ENCODE results near the gene PCDH9. TPM values are rescaled to one million over a fixed set of nuclear protein-coding genes. Genes with fewer than 3 reads are reported as not detected.

PCDH9 gene
- total and polyA plus RNA-seq, 10 of the 15 experiments (the other 5 are each of a cell fraction or from before 2014, with no cell fraction given) = 0.02 to 2.3 (median 0.05) TPM; not detected in 1

GRCh38 chr13:66344805-66345517 is 885.2 kb downstream of the PCDH9 start:
- no TSS peak for BruUV-seq (replicated peaks)
- no peak overlapping the region for H3K4me3 ChIP-seq
- intact Hi-C loops (cut with micrococcal nuclease; ENCODE audit: unreplicated experiment) (no loop called here), in situ Hi-C loops (cut with MboI) (no loop called here)
- no peak overlapping the region for H3K4me2 ChIP-seq (ENCODE audit: control insufficient read depth, insufficient read depth)
- no peaks in the 10 kb centered on the region for H3K9me3 ChIP-seq (replicated peaks; ENCODE audit: control insufficient read depth, insufficient read depth, low read length)
- ATAC-seq = no peak
- SMC1A ChIA-PET (ENCODE audit: uncharacterized antibody, unreplicated experiment) = no interaction called here
- POLR2A ChIA-PET = no interaction called here
- no peaks in the 10 kb centered on the region for H3K79me2 ChIP-seq (ENCODE audit: control insufficient read depth, insufficient read depth, low read length)
- TF ChIP-seq BCL11A (IDR thresholded peaks at IDR 0.05; ENCODE audit: low read depth, low read length) = no peak
- TF ChIP-seq TAF1 (IDR thresholded peaks at IDR 0.05; ENCODE audit: borderline replicate concordance, low read depth, low read length) = no peak
- no peak for TF ChIP-seq BMI1 (IDR thresholded peaks at IDR 0.05; ENCODE audit: borderline replicate concordance)
- no peak for TF ChIP-seq SREBF2 (IDR thresholded peaks at IDR 0.05; ENCODE audit: low read length)
- no peak for TF ChIP-seq PKNOX1 (IDR thresholded peaks at IDR 0.05)
- TF ChIP-seq ZZZ3 (IDR thresholded peaks at IDR 0.05; ENCODE audit: control insufficient read depth, insufficient read length, low read depth) = no peak
- no peak for TF ChIP-seq ZNF592 (IDR thresholded peaks at IDR 0.05)
- no peak for TF ChIP-seq CREB1 (IDR thresholded peaks at IDR 0.05; ENCODE audit: low read depth)
- TF ChIP-seq IRF3 (IDR thresholded peaks at IDR 0.05) = no peak
- no peak overlapping the region for H2AFZ ChIP-seq (ENCODE audit: control insufficient read depth, low read depth, low read length)
- no peak for FAIRE-seq
- CTCF ChIA-PET = no interaction called here
- no peaks in the 10 kb centered on the region for H3K27me3 ChIP-seq (replicated peaks in 1 of 2; ENCODE audit: control insufficient read depth in 2 of 2, insufficient read depth in 2 of 2, low read length in 1 of 2)
- no peaks in the 10 kb centered on the region for H3K4me1 ChIP-seq (ENCODE audit: control insufficient read depth, insufficient read depth, low read length)
- no peak for DNase-seq (ENCODE audit: low read depth, low spot score)
- RAD21 ChIA-PET (ENCODE audit: unreplicated experiment) = no interaction called here
- H3K36me3 ChIP-seq (ENCODE audit: control insufficient read depth in 2 of 2, insufficient read depth in 2 of 2, low read length in 1 of 2) = no peaks in the 10 kb centered on the region
- H4K20me1 ChIP-seq (ENCODE audit: control insufficient read depth, insufficient read depth) = no peaks in the 10 kb centered on the region
- no peak overlapping the region for H3K27ac ChIP-seq (ENCODE audit: control insufficient read depth, insufficient read depth)
- WGBS (ENCODE audit: insufficient coverage, insufficient replicate concordance, low lambda C conversion rate, missing lambda C conversion rate) = 1% methylated on average over 4 of the region's 4 CpGs
- no peak overlapping the region for H3K9ac ChIP-seq (ENCODE audit: control insufficient read depth, insufficient read depth, low read length)
